GM18502 (cell line): ENCODE results near the gene RAET1E.
"Not testable (repeated sequence)": the region's sequence is repeated elsewhere in the genome, so short reads cannot be mapped to it uniquely, and the experiment has no call there.

Source experiments
- ATAC-seq: cut with Tn5 transposase; IDR thresholded peaks from one replicate; pipeline ENCODE4 v1.9.1; 2021; ENCODE audit warnings: mild to moderate bottlenecking; ENCODE audit not compliant: unreplicated experiment, poor library complexity

RAET1E gene

DNA sequence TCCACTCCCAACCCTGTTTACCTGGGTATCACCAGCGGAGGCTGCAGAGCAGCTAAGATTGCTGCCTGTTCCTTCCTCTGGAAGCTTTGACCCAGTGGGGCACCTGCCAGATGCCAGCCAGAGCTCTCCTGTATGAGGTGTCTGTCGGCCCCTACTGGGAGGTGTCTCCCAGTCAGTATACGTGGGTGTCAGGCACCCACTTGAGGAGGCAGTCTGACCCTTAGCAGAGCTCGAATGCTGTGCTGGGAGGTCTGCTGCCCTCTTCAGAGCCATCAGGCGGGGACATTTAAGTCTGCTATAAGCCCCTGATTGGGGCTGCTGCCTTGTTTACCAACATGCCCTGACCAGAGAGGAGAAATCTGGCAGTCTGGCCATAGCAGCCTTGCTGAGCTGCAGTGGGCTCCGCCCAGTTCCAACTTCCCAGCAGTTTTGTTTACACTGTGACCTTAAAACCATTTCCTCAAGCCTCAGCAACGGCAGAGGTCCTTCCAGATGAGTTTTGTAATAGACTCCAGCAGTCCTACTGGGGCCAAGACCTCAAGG, 2.8 kb downstream of the RAET1E start:
- no peak for ATAC-seq

DNA sequence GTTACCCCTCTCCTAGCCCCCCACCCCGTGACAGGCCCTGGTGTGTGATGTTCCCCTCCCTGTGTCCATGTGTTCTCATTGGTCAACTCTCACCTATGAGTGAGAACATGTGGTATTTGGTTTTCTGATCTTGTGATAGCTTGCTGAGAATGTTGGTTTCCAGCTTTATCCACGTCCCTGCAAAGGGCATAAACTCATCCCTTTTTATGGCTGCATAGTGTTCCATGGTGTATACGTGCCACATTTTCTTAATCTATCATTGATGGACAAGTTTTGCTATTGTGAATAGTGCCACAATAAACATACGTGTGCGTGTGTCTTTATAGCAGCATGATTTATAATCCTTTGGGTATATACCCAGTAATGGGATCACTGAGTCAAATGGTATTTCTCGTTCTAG, 6.0 kb downstream of the RAET1E start:
- not testable (repeated sequence) for ATAC-seq

DNA sequence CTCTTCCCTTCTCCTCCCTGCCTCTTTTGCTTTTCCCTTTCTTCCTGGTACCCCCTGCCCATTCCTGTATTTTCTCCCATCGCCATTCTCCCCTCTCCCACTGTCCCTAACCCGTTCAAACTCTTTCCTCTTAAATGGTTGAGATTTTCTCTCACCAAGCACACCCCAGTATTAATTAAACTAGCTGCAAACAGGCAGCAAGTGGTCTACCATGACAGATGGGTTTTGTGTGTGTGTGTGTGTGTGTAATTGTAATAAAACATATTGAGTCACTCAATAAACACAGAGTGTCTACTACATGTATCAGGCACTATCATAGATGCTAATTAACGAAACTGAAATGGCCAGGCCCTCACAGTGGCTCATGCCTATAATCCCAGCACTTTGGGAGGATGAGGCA, 6.7 kb downstream of the RAET1E start:
- ATAC-seq = no peak

DNA sequence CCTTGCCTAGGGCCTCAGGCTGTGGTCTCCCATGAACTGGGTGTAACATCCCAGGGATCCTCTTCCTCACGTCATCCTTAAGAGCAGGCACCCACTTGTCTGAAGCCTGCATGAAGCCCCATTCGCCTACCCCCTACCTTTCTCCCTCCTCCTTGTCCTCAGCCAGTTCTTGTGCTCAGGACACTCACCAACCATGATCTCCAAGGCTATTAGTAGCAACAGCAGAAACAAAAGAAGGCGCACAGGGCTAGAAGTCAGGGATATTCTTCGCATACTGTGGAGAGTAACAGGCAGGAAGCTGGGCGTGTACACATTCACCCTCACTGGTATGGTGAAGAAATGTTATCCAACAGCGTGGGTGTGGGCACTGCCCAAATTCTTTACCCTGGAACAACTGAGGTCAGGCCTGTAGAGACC, 7.3 kb downstream of the RAET1E start:
- ATAC-seq = no peak

DNA sequence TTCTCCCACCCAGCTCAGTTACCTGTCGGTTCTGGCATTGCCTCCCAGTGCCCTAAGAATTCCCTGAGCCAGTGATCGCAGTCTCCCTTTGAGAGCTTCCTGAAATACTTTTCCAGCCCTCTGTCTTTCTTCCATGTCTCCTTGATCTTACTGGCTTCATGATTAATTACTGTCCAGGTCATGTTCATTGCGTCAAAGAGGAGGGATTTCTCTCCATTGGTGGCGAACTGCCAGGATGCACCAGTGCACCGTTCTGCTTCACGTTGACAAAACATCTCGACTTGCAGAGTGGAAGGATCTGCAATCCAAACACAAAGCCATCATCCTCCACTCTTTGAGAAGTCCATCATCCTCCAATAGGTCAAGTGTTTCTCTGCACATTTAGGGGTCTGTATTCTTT, 8.6 kb downstream of the RAET1E start:
- no peak for ATAC-seq

- no peak for ATAC-seq
Observed at GRCh38 chr6:149888659-149889058, 9.3 kb downstream of the RAET1E start.

GRCh38 chr6:149888093-149888492, 9.8 kb downstream of the RAET1E start:
- no peak for ATAC-seq

DNA sequence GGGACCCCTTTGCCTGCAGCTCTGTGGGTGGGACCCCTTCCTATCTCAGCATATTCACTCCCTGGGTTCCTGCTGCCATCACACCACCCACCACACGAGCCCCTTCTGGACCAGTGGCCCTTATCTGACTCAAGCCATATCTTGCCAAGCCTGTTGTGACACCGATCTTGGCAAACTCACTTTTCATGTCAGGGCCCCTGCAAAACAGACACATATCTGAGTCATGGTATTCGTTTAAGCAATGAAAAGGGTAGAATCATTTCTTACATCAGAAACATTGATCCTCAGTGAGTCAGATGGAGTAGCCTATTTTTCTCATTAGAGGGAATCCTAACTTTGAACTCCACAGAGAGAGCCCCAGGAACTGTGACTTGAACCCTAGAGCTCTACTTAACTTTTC, 10.6 kb downstream of the RAET1E start:
- ATAC-seq = no peak

- ATAC-seq = no peak
Observed at GRCh38 chr6:149885888-149886287, 12.0 kb downstream of the RAET1E start.

DNA sequence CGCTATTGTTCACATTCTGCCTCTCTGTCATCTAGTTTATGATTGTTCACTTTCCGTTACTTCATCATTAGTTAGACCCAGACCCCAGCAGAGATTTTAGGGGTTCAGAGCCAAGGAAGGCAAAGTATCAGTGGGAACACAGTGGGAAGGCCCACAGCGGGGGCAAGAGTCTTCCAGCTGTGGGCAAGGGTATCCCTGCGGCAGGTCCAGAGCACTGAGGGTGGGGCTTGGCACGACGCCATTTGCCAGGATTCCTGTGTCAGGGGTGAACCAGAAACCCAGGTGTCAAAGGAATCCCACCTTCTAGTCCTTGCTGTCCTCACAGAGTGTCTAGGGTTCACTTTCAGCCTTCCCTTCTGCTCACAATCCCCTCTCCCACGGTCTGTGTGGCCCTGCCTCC, 13.3 kb downstream of the RAET1E start:
- no peak for ATAC-seq

DNA sequence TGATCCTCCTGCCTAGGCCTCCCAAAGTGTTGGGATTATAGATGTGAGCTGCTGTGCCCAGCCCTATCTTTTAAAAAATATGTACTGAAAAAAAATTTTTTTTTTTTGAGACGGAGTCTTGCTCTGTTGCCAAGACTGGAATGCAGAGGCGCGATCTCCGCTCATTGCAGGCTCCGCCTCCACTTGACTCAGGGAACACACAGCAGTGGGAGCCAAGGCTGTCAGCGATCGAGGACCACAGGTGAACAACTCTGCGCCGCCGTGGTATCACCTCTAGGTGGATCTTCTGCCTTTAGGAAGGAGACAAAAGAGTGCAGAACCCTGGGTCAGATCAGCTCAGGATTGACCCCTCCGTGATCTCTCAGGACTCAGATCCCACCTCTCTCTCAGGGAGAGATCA, 13.7 kb downstream of the RAET1E start:
- ATAC-seq = no peak

DNA sequence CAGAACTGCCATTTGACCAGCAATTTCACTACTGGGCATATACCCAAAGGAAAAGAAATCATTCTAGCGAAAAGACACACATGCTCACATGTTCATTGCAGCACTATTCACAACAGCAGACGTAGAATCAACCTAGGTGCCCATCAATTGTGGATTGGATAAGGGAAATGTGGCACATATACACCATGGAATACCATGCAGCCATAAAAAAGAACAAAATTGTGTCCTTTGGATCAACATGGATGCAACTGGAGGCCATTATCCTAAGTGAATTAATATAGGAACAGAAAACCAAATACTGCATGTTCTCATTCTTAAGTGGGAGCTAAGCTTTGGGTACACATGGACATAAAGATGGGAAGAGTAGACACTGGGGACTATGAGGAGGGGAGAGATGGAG, 16.1 kb downstream of the RAET1E start:
- no peak for ATAC-seq

- no peak for ATAC-seq
Observed at GRCh38 chr6:149881066-149881766, 16.7 kb downstream of the RAET1E start.

DNA sequence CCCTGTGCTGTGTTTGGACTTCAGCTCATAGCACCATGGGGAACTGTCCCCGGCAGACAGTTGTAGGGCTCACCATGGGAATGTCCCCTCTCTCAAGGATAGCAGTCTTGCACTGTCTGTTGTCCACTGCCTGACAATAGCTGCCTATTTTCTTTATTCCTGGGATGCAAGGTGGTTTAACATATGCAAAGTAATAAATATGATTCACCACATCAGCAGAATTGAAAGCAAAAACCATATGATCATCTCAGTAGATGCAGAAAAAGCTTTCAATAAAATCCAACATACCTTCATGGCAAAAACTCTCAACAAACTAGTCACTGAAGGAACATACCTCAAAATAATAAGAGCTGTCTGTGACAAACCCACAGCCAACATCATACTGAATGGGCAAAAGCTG, 20.3 kb downstream of the RAET1E start:
- ATAC-seq = no peak

DNA sequence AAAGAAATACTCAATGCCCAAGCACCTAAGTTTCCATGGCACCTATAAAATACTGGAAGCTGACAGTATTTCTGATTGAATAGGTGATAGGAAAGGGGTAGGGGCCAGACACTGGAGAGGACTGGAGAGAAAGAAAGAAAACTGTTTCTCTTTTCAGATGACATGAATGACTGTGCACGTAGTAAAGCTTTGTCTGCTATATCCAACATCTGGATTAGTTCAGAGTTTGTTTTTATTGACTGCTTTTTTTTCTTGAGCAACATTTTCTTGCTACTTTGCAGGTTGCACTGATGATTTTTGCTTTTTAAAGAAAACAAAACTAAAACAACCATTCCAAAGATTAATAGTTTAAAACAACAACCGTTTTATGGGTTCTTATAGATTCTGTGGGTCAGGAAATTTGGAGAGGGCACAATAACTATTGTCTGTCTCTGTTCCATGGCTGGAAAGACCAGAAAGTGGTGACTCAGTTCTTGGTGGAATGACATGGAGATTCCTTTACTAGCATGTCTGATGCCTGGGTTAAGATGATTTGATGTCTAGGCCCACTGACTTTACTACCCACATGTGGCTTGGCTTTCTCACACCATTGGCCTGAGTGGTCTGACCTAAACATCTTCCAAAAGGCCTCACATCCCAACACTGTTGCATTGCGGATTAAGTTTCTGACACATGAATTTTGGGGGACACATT, 21.5 kb downstream of the RAET1E start:
- ATAC-seq = no peak

DNA sequence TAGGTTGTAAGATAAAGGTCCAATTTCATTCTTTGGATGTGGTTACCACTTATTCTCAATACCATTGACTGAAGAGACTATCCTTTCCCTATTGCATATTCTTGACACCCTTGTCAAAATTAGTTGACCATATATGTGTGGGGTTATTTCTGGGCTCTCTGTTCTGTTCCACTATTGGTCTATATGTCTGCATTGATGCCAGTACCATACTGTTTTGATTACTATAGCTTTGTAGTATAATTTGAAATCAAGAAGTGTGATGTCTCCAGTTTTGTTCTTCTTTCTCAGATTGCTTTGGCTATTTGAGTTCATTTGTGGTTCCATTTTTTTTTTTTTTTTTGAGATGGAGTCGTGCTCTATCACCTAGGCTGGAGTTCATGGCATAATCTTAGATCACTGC, 25.7 kb downstream of the RAET1E start:
- no peak for ATAC-seq

GRCh38 chr6:149871182-149871581, 26.7 kb downstream of the RAET1E start:
- ATAC-seq = no peak

GRCh38 chr6:149869275-149869892, 28.5 kb downstream of the RAET1E start:
- ATAC-seq = no peak

DNA sequence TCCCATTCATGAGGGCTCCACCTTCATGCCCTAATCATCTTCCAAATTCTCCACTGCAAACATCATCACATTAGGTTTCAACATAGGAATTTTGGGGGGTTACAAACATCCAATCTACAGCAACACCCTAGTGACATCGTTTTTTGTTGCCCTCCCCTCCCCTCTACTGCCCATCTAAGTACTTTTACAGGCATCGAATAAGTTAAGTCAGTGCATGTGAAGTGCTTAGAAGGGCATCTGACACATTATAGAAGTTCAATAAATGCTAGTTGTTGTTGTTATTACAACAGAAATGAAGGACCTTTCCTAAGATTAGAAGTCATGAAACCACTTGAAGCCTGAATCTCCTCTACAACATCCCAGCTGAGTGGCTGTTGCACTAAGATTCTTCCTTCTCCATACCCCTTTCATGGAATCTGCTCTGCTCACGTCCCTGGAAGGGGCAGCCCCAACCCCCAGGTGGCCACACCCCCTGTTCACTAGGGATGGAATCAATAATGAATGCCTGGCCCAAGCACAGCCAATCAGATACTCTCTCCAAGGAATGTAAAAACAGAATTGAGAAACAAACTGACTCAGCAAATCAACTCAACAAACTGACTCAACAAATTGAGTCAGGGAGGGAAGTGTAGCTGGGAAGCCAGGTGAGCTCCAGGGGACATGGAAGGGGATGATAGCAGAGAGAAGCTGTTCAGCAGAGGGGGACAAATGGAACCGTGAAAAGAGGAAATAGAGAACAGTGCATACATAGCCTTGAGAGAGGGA, 29.9 kb downstream of the RAET1E start:
- no peak for ATAC-seq

DNA sequence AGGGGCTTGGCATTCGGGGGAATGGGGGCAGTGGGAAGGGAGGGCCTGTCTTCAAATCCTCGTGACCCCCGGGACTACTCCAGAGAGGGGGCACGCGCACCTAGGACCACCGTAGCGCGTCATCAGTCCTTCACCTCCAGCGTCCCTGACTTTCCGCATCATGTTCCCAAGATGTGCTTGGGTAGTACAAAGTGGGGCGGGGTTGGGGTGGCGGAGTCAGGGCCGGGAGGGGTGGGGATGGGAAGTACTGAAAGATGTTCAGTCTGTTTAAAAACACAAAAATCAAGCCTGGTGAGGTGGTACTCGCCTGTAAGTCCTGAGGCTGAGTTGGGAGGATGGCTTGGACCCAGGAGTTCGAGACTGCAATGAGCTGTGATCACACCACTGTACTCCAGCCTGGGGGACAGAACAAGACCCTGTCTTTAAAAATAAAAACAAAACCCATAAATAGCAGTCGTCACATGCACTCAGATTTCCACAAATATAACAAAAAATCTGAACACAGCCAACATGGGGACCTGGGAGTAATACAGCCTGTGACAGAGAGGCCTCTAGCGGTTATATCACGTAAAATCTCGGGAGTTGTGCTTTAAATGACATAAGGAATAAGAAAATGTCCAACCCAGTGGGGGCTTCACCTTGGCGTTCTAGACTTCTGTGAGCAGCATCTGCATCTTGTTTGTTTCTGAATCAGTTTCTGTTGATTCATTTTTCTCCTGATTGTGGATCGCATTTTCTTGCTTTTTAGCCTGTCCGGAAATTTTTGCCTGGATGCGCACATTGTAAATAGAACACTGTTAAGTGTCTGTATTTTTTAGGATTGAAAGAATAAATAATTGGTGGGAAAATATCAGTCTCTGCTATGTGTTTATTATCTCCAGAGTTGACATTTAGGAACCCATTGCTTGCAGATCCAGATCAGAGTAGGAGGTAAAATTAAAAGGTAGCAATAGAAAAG, 33.1 kb downstream of the RAET1E start:
- no peak for ATAC-seq
